ENCODE results near the gene SUFU. TPM values are rescaled to one million over a fixed set of nuclear protein-coding genes. Genes with fewer than 3 reads are reported as not detected.
A peak's percentile ranks its signal among the peaks of the same experiment; 100 is the strongest.
"Not testable (repeated sequence)": the region's sequence is repeated elsewhere in the genome, so short reads cannot be mapped to it uniquely, and the experiment has no call there.

SUFU gene
- total RNA-seq, 1 donor from 2014 or later: 11.6 TPM

- no peak for DNase-seq (ENCODE audit: low spot score)
Observed at GRCh38 chr10:102479651-102480050, 24.1 kb upstream of the SUFU start.

- DNase-seq (ENCODE audit: low spot score): no peak
Observed at GRCh38 chr10:102480396-102480795, 23.4 kb upstream of the SUFU start.

GRCh38 chr10:102484021-102484420, 19.8 kb upstream of the SUFU start:
- no peak for DNase-seq (ENCODE audit: low spot score)

- no peak for DNase-seq (ENCODE audit: low spot score)
Observed at GRCh38 chr10:102485093-102485784, 18.5 kb upstream of the SUFU start.

GRCh38 chr10:102491136-102491535, 12.6 kb upstream of the SUFU start:
- DNase-seq (ENCODE audit: low spot score): no peak

- no peak for DNase-seq (ENCODE audit: low spot score)
Observed at GRCh38 chr10:102492344-102492939, 11.3 kb upstream of the SUFU start.

GRCh38 chr10:102492983-102493382, 10.8 kb upstream of the SUFU start:
- DNase-seq (ENCODE audit: low spot score): no peak

- no peak for DNase-seq (ENCODE audit: low spot score)
Observed at GRCh38 chr10:102493771-102494170, 10.0 kb upstream of the SUFU start.

GRCh38 chr10:102497545-102497944, 6.2 kb upstream of the SUFU start:
- no peak for DNase-seq (ENCODE audit: low spot score)

GRCh38 chr10:102499356-102499755, 4.4 kb upstream of the SUFU start:
- no peak for DNase-seq (ENCODE audit: low spot score)

- DNase-seq (ENCODE audit: low spot score): not testable (repeated sequence)
Observed at GRCh38 chr10:102500686-102501085, 3.1 kb upstream of the SUFU start.

GRCh38 chr10:102501201-102502028, 2.4 kb upstream of the SUFU start:
- DNase-seq (ENCODE audit: low spot score): no peak

GRCh38 chr10:102502029-102502336, 1.8 kb upstream of the SUFU start:
- DNase-seq (ENCODE audit: low spot score): peak; percentile 99

GRCh38 chr10:102502337-102503151, 1.2 kb upstream of the SUFU start, which contains the start of gene ACTR1A:
Gene ACTR1A, minus strand, starts transcription at chr10:102502712. Its CDS starts 65 bp downstream, at chr10:102502647.
- DNase-seq (ENCODE audit: low spot score): peak; percentile 98

GRCh38 chr10:102504179-102504975, 605 bp downstream of the SUFU start:
- DNase-seq (ENCODE audit: low spot score): peak; percentile 88

GRCh38 chr10:102504976-102505300, 1.2 kb downstream of the SUFU start:
- DNase-seq (ENCODE audit: low spot score): peak; percentile 35

- peak; percentile 41 for DNase-seq (ENCODE audit: low spot score)
Observed at GRCh38 chr10:102505462-102506115, 1.8 kb downstream of the SUFU start.

- DNase-seq (ENCODE audit: low spot score): no peak
Observed at GRCh38 chr10:102507521-102507920, 3.7 kb downstream of the SUFU start.

- no peak for DNase-seq (ENCODE audit: low spot score)
Observed at GRCh38 chr10:102508506-102508905, 4.7 kb downstream of the SUFU start.

GRCh38 chr10:102509387-102509786, 5.6 kb downstream of the SUFU start:
- no peak for DNase-seq (ENCODE audit: low spot score)

Data from mesenteric fat pad (tissue), 1 donor.